Liver (tissue), 9 donors: ENCODE measurements around the gene PTK6. TPM values are rescaled to one million over a fixed set of nuclear protein-coding genes. Genes with fewer than 3 reads are reported as not detected.
"Not testable (repeated sequence)": the region's sequence is repeated elsewhere in the genome, so short reads cannot be mapped to it uniquely, and the experiment has no call there.

Experiments used
- DNase-seq: peaks from one replicate; pipeline ENCODE4 v3.0.0-alpha.2; 2017; ENCODE audit warnings: low spot score
- H3K27ac ChIP-seq, 2 donors: one replicate each; pipeline ENCODE4 v1.7.0; 2013; ENCODE audit warnings: inconsistent platforms in 2 of 2, low read length in 2 of 2, control low read depth in 1 of 2, low read depth in 1 of 2, mild to moderate bottlenecking in 1 of 2
- H3K27me3 ChIP-seq, 4 donors: one replicate each; pipeline versions ENCODE4 v1.6.1 to v1.7.0; 2013; ENCODE audit warnings: low read length in 3 of 4, inconsistent platforms in 1 of 4, mild to moderate bottlenecking in 1 of 4, moderate library complexity in 1 of 4; ENCODE audit not compliant: control insufficient read depth in 4 of 4, insufficient read depth in 4 of 4
- H3K36me3 ChIP-seq, 4 donors: one replicate each; pipeline versions ENCODE4 v1.6.1 to v1.7.0; 2013; ENCODE audit warnings: low read length in 3 of 4, mild to moderate bottlenecking in 3 of 4, low read depth in 1 of 4, moderate library complexity in 1 of 4; ENCODE audit not compliant: control insufficient read depth in 4 of 4, insufficient read depth in 3 of 4
- H3K4me1 ChIP-seq, 4 donors: one replicate each; pipeline versions ENCODE4 v1.6.1 to v1.7.0; 2013; ENCODE audit warnings: low read length in 3 of 4, mild to moderate bottlenecking in 3 of 4, moderate library complexity in 1 of 4; ENCODE audit not compliant: control insufficient read depth in 4 of 4, insufficient read depth in 4 of 4
- H3K4me3 ChIP-seq, 3 donors: one replicate each; pipeline versions ENCODE4 v1.6.1 to v1.7.0; 2013; ENCODE audit warnings: low read length in 3 of 3, control low read depth in 1 of 3, low read depth in 1 of 3, mild to moderate bottlenecking in 1 of 3
- H3K9ac ChIP-seq, 2 donors: one replicate each; pipeline ENCODE4 v1.7.0; 2013; ENCODE audit warnings: low read length in 2 of 2, mild to moderate bottlenecking in 2 of 2, moderate library complexity in 2 of 2, control low read depth in 1 of 2, low read depth in 1 of 2
- H3K9me3 ChIP-seq, 4 donors: one replicate each; pipeline versions ENCODE4 v1.6.1 to v1.7.0; 2013; ENCODE audit warnings: low read length in 3 of 4; ENCODE audit not compliant: control insufficient read depth in 4 of 4
- FOXA2 ChIP-seq: IDR thresholded peaks from 2 replicates; pipeline ENCODE4 v1.6.1; 2016; ENCODE audit warnings: antibody characterized with exemption
- HNF4G ChIP-seq: IDR thresholded peaks from 2 replicates; pipeline ENCODE4 v1.6.1; 2016; ENCODE audit warnings: antibody characterized with exemption
- MAX ChIP-seq: IDR thresholded peaks from 2 replicates; pipeline ENCODE4 v1.6.1; 2016; ENCODE audit warnings: antibody characterized with exemption
- NR2F2 ChIP-seq: IDR thresholded peaks from 2 replicates; pipeline ENCODE4 v1.6.1; 2016; ENCODE audit warnings: antibody characterized with exemption
- RAD21 ChIP-seq, 2 donors: IDR thresholded peaks; 2 replicates each; pipeline ENCODE4 v1.6.1; 2016; ENCODE audit warnings: antibody characterized with exemption in 2 of 2, mild to moderate bottlenecking in 2 of 2
- REST ChIP-seq: IDR thresholded peaks from 2 replicates; pipeline ENCODE4 v1.6.1; 2016; ENCODE audit warnings: antibody characterized with exemption, mild to moderate bottlenecking
- RXRA ChIP-seq, 2 donors: IDR thresholded peaks; 2 replicates each; pipeline ENCODE4 v1.6.1; 2017 to 2018; ENCODE audit warnings: antibody characterized with exemption in 2 of 2, mild to moderate bottlenecking in 1 of 2
- SP1 ChIP-seq: IDR thresholded peaks from 2 replicates; pipeline ENCODE4 v1.6.1; 2018; ENCODE audit warnings: antibody characterized with exemption, mild to moderate bottlenecking
- WGBS: extraction: QIAGEN DNeasy Blood & Tissue Kit; methylation state at CpG from one replicate; pipeline ENCODE4 v1.1.7; 2013; 5-methylcytosine and 5-hydroxymethylcytosine counted together
- polyA plus RNA-seq, 2 donors: library from polyadenylated mRNA; stranded (reverse) in 1 of 2; unstranded in 1 of 2; fragments of 200-250 nt in 1 of 2; fragments of >200 nt in 1 of 2; fragmentation: Nextera tagmentation in 1 of 2; extraction: Ambion mirVana in 1 of 2; gene quantifications; one replicate each; pipeline versions ENCODE4 v1.2.1 to v1.2.3, GENCODE V29; 2013 to 2015
- total RNA-seq, 2 donors: library from RNA; depleted of rRNA; stranded (reverse); fragments of >200 nt; gene quantifications; one replicate each; pipeline ENCODE4 v1.2.3, GENCODE V29; 2014
- TF ChIP-seq, protein P1 (sequence below): IDR thresholded peaks from 2 replicates; pipeline ENCODE4 v1.6.1; 2016; ENCODE audit warnings: antibody characterized with exemption
- donor health status: healthy.
- donor health status: healthy.
- donor health status: healthy.
- donor health status: healthy.
- donor health status: healthy.

Gene PTK6
- total and polyA plus RNA-seq, 4 donors, result 0.05 to 1.2 (median 0.23) TPM

- H3K9ac ChIP-seq, result no peak overlapping the region
- 69% methylated on average over 12 of the region's 12 CpGs for WGBS
- H3K4me1 ChIP-seq, result peaks cover 0 to 6% (median 0%) of the 10 kb centered on the region in 4 donors
- TF ChIP-seq NR2F2 (no peak), FOXA2 (no peak), SP1 (no peak)
- TF ChIP-seq, protein P1, sequence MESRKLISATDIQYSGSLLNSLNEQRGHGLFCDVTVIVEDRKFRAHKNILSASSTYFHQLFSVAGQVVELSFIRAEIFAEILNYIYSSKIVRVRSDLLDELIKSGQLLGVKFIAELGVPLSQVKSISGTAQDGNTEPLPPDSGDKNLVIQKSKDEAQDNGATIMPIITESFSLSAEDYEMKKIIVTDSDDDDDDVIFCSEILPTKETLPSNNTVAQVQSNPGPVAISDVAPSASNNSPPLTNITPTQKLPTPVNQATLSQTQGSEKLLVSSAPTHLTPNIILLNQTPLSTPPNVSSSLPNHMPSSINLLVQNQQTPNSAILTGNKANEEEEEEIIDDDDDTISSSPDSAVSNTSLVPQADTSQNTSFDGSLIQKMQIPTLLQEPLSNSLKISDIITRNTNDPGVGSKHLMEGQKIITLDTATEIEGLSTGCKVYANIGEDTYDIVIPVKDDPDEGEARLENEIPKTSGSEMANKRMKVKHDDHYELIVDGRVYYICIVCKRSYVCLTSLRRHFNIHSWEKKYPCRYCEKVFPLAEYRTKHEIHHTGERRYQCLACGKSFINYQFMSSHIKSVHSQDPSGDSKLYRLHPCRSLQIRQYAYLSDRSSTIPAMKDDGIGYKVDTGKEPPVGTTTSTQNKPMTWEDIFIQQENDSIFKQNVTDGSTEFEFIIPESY, result no peak
- no peak overlapping the region for H3K4me3 ChIP-seq
- no peaks in the 10 kb centered on the region for H3K36me3 ChIP-seq
- peaks cover 2 to 12% (median 6%) of the 10 kb centered on the region in 4 donors for H3K27me3 ChIP-seq
- DNase-seq, result no peak
- no peak overlapping the region for H3K27ac ChIP-seq
- H3K9me3 ChIP-seq, result peaks cover 0 to 2% (median 0%) of the 10 kb centered on the region in 4 donors
Measured at GRCh38 chr20:63483834-63484233, 53.3 kb downstream of the PTK6 start.

- WGBS, result 46% methylated on average over 11 of the region's 11 CpGs
- peaks cover 0 to 6% (median 0%) of the 10 kb centered on the region in 4 donors for H3K4me1 ChIP-seq
- TF ChIP-seq RXRA (IDR thresholded peaks at IDR 0.05), result no peak
- no peak for TF ChIP-seq HNF4G
- H3K9ac ChIP-seq, result no peak overlapping the region
- no peak for DNase-seq
- H3K27ac ChIP-seq, result no peak overlapping the region
- peaks cover 0 to 8% (median 2%) of the 10 kb centered on the region in 4 donors for H3K27me3 ChIP-seq
- peaks cover 0 to 2% (median 0%) of the 10 kb centered on the region in 4 donors for H3K9me3 ChIP-seq
- H3K4me3 ChIP-seq, result no peak overlapping the region
- no peaks in the 10 kb centered on the region for H3K36me3 ChIP-seq
Measured at GRCh38 chr20:63482021-63482587, 55.1 kb downstream of the PTK6 start.

DNA sequence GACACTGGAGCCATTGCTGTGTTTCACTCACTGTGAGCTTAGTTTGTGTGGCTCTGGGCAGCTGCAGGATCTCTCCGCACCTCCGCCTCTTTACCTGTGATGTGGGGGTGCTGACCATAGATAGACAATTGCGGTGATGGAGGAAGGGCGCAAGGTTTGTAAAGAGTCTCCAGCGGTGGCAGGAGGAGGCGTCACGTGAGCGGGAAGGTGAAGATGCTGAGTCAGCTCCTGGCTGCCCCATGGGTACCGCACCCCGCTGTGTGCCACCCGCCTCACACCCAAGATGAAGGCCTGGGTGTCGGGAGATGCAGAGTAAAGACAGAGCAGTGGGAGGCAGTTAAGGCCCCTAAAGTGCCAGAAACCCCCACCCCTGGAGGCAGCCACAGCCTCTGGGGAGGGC, 55.7 kb downstream of the PTK6 start:
- Histone ChIP-seq H3K4me1 (peaks cover 0 to 6% (median 0%) of the 10 kb centered on the region in 4 donors), H3K27me3 (peaks cover 0 to 8% (median 1%) of the 10 kb centered on the region in 4 donors), H3K27ac (no peak overlapping the region), H3K9ac (no peak overlapping the region), H3K36me3 (no peaks in the 10 kb centered on the region), H3K4me3 (no peak overlapping the region), H3K9me3 (peaks cover 0 to 2% (median 0%) of the 10 kb centered on the region in 4 donors)
- no peak for TF ChIP-seq MAX
- no peak for TF ChIP-seq RAD21 (IDR thresholded peaks at IDR 0.05)
- no peak for TF ChIP-seq FOXA2
- TF ChIP-seq REST, result no peak
- WGBS, result 53% methylated on average over 12 of the region's 12 CpGs
- no peak for DNase-seq

DNA sequence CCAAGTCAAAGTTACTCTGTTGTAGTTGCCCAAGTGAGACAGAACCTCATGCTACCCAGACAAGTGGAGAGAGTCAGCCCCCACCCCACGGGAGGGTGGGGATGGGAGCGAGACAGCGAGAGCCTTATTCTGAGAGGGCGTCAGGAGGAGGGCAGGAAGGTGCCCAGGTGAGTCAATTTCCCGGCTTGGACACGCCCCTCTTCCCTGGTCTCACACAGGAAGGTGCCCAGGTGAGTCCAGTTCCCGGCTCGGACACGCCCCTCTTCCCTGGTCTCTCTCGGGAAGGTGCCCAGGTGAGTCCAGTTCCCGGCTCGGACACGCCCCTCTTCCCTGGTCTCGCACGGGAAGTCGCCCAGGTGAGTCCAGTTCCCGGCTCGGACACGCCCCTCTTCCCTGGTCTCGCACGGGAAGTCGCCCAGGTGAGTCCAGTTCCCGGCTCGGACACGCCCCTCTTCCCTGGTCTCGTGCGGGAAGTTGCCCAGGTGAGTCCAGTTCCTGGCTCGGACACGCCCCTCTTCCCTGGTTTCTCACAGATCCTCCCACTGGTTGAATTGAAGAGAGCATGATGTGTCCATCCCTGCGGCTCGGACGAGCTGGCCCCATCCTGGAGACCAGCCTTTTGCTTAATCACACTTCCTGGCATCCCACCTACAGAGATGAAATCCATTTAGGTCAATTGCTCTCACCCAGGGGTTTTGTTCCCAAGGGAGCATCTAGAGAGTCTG, 57.3 kb downstream of the PTK6 start:
- H3K27ac ChIP-seq, H3K36me3 ChIP-seq, DNase-seq, H3K9me3 ChIP-seq, H3K4me1 ChIP-seq, H3K4me3 ChIP-seq, H3K9ac ChIP-seq: not testable (repeated sequence)
- peaks cover 0 to 15% (median 5%) of the 10 kb centered on the region in 4 donors for H3K27me3 ChIP-seq
- 50% methylated on average over 32 of the region's 32 CpGs for WGBS
